ENCODE results near the gene MYO3B. TPM values are rescaled to one million over a fixed set of nuclear protein-coding genes. Genes with fewer than 3 reads are reported as not detected.

The MYO3B gene
- total RNA-seq, 1 experiment from 2014 or later = 0.50 TPM

DNA sequence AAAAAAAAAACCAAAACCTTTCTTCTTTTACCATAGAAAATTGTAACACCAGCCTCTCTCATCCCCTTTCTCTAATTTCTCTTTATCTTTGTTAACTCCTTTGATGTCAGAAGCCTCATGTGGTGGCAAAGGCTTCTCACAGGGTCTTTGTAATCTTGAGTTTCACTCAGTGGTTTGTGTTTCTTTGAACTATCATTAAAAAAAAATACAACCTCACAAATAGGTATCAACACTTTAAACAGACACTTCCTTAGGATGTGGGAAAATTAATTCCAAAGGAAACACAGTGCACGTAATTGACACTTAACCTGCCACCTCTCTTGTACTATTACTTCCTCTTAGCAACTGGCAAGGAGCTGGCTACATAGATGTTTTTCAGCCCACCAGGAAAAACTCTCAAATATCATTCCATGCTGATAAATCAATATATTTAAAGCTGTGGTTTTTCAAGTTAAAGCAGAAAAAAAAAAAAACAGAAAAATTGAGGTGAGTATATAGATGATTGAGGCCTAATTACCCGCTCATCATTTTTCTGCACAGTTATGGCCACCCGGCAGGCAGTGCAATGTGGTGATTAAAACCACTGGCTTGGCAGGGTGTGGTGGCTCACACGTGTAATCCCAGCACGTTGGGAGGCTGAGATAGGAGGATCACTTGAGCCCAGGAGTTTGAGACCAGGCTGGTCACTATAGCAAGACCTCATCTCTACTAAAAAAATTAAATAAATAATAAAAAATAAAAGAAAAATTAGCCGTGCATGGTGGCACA, 193.5 kb downstream of the MYO3B start:
- no peak for TF ChIP-seq SOX15 (CRISPR knock-in tag; IDR thresholded peaks at IDR 0.05)
- no peak for TF ChIP-seq HMGA2 (CRISPR knock-in tag; IDR thresholded peaks at IDR 0.05)
- peaks cover 7% of the 10 kb centered on the region for H3K27me3 Mint-ChIP-seq (ENCODE audit: low read depth)
- H3K9me3 Mint-ChIP-seq = peaks cover 3% of the 10 kb centered on the region; the same call in 1 of the 2 replicates
- no peaks in the 10 kb centered on the region for H3K36me3 Mint-ChIP-seq
- ATAC-seq (no peak), DNase-seq (ENCODE audit: low spot score) (no peak)
- peaks cover 50% of the 10 kb centered on the region for H3K4me1 Mint-ChIP-seq
- H3K4me3 Mint-ChIP-seq = no peak overlapping the region
- ChIA-PET CTCF (interaction anchor here (0.6 to 4.8 kb wide), 7 partner anchors 10 to 501 kb away, joined by 3 to 41 read pairs (median 10); partner anchors contain the start of gene GAD1), POLR2A (interaction anchor here (0.7 kb wide), 1 partner anchor 557 kb away, joined by 3 read pairs; no protein-coding TSS in a partner anchor)
- no peak overlapping the region; the same call in 1 of the 2 replicates for H3K27ac Mint-ChIP-seq

DNA sequence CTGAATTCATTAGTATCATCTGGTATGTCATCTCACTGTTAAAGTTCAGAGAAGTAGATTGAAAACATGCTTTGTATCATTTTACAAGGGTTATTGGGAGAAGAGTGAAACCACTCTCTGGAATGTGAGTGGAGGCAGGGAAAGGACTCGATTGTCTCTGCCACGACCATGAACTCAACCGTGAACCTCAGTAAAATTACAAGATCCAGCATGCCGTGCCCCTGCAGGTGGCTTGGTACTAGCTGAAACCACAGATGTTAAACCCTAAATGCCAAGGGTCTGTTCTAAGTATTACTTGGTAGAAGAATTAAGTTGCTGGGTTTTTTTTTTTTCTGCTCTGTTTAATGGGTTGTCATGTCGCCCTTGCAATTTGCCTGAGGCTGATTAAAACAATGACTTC, 197.2 kb downstream of the MYO3B start:
- H3K4me1 Mint-ChIP-seq = peaks cover 18% of the 10 kb centered on the region
- ATAC-seq (no peak), DNase-seq (ENCODE audit: low spot score) (no peak)
- H3K27ac Mint-ChIP-seq = no peak overlapping the region
- POLR2A ChIA-PET = no interaction called here
- H3K9me3 Mint-ChIP-seq = no peaks in the 10 kb centered on the region
- CTCF ChIA-PET = no interaction called here
- H3K4me3 Mint-ChIP-seq = no peak overlapping the region
- H3K36me3 Mint-ChIP-seq = no peaks in the 10 kb centered on the region
- peaks cover 7% of the 10 kb centered on the region for H3K27me3 Mint-ChIP-seq (ENCODE audit: low read depth)
- TF ChIP-seq, protein P1, sequence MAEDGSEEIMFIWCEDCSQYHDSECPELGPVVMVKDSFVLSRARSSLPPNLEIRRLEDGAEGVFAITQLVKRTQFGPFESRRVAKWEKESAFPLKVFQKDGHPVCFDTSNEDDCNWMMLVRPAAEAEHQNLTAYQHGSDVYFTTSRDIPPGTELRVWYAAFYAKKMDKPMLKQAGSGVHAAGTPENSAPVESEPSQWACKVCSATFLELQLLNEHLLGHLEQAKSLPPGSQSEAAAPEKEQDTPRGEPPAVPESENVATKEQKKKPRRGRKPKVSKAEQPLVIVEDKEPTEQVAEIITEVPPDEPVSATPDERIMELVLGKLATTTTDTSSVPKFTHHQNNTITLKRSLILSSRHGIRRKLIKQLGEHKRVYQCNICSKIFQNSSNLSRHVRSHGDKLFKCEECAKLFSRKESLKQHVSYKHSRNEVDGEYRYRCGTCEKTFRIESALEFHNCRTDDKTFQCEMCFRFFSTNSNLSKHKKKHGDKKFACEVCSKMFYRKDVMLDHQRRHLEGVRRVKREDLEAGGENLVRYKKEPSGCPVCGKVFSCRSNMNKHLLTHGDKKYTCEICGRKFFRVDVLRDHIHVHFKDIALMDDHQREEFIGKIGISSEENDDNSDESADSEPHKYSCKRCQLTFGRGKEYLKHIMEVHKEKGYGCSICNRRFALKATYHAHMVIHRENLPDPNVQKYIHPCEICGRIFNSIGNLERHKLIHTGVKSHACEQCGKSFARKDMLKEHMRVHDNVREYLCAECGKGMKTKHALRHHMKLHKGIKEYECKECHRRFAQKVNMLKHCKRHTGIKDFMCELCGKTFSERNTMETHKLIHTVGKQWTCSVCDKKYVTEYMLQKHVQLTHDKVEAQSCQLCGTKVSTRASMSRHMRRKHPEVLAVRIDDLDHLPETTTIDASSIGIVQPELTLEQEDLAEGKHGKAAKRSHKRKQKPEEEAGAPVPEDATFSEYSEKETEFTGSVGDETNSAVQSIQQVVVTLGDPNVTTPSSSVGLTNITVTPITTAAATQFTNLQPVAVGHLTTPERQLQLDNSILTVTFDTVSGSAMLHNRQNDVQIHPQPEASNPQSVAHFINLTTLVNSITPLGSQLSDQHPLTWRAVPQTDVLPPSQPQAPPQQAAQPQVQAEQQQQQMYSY (CRISPR knock-in tag; IDR thresholded peaks at IDR 0.05) = no peak
- no peak for TF ChIP-seq ATF1 (CRISPR knock-in tag; IDR thresholded peaks at IDR 0.05)
- no peak for TF ChIP-seq NR3C1 (CRISPR knock-in tag; conservative IDR thresholded peaks at IDR 0.05; ENCODE audit: low read depth)
- TF ChIP-seq, protein P2, sequence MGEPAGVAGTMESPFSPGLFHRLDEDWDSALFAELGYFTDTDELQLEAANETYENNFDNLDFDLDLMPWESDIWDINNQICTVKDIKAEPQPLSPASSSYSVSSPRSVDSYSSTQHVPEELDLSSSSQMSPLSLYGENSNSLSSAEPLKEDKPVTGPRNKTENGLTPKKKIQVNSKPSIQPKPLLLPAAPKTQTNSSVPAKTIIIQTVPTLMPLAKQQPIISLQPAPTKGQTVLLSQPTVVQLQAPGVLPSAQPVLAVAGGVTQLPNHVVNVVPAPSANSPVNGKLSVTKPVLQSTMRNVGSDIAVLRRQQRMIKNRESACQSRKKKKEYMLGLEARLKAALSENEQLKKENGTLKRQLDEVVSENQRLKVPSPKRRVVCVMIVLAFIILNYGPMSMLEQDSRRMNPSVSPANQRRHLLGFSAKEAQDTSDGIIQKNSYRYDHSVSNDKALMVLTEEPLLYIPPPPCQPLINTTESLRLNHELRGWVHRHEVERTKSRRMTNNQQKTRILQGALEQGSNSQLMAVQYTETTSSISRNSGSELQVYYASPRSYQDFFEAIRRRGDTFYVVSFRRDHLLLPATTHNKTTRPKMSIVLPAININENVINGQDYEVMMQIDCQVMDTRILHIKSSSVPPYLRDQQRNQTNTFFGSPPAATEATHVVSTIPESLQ (CRISPR knock-in tag; IDR thresholded peaks at IDR 0.05) = no peak
- TF ChIP-seq, protein P3, sequence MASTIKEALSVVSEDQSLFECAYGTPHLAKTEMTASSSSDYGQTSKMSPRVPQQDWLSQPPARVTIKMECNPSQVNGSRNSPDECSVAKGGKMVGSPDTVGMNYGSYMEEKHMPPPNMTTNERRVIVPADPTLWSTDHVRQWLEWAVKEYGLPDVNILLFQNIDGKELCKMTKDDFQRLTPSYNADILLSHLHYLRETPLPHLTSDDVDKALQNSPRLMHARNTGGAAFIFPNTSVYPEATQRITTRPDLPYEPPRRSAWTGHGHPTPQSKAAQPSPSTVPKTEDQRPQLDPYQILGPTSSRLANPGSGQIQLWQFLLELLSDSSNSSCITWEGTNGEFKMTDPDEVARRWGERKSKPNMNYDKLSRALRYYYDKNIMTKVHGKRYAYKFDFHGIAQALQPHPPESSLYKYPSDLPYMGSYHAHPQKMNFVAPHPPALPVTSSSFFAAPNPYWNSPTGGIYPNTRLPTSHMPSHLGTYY (CRISPR knock-in tag; IDR thresholded peaks at IDR 0.05) = no peak
- TF ChIP-seq SMAD3 (CRISPR knock-in tag; IDR thresholded peaks at IDR 0.05; ENCODE audit: borderline replicate concordance) = no peak
- TF ChIP-seq TEAD4 (CRISPR knock-in tag; IDR thresholded peaks at IDR 0.05) = no peak
- TF ChIP-seq, protein P4, sequence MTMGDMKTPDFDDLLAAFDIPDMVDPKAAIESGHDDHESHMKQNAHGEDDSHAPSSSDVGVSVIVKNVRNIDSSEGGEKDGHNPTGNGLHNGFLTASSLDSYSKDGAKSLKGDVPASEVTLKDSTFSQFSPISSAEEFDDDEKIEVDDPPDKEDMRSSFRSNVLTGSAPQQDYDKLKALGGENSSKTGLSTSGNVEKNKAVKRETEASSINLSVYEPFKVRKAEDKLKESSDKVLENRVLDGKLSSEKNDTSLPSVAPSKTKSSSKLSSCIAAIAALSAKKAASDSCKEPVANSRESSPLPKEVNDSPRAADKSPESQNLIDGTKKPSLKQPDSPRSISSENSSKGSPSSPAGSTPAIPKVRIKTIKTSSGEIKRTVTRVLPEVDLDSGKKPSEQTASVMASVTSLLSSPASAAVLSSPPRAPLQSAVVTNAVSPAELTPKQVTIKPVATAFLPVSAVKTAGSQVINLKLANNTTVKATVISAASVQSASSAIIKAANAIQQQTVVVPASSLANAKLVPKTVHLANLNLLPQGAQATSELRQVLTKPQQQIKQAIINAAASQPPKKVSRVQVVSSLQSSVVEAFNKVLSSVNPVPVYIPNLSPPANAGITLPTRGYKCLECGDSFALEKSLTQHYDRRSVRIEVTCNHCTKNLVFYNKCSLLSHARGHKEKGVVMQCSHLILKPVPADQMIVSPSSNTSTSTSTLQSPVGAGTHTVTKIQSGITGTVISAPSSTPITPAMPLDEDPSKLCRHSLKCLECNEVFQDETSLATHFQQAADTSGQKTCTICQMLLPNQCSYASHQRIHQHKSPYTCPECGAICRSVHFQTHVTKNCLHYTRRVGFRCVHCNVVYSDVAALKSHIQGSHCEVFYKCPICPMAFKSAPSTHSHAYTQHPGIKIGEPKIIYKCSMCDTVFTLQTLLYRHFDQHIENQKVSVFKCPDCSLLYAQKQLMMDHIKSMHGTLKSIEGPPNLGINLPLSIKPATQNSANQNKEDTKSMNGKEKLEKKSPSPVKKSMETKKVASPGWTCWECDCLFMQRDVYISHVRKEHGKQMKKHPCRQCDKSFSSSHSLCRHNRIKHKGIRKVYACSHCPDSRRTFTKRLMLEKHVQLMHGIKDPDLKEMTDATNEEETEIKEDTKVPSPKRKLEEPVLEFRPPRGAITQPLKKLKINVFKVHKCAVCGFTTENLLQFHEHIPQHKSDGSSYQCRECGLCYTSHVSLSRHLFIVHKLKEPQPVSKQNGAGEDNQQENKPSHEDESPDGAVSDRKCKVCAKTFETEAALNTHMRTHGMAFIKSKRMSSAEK (CRISPR knock-in tag; IDR thresholded peaks at IDR 0.05; ENCODE audit: borderline replicate concordance) = no peak
- TF ChIP-seq, protein P5, sequence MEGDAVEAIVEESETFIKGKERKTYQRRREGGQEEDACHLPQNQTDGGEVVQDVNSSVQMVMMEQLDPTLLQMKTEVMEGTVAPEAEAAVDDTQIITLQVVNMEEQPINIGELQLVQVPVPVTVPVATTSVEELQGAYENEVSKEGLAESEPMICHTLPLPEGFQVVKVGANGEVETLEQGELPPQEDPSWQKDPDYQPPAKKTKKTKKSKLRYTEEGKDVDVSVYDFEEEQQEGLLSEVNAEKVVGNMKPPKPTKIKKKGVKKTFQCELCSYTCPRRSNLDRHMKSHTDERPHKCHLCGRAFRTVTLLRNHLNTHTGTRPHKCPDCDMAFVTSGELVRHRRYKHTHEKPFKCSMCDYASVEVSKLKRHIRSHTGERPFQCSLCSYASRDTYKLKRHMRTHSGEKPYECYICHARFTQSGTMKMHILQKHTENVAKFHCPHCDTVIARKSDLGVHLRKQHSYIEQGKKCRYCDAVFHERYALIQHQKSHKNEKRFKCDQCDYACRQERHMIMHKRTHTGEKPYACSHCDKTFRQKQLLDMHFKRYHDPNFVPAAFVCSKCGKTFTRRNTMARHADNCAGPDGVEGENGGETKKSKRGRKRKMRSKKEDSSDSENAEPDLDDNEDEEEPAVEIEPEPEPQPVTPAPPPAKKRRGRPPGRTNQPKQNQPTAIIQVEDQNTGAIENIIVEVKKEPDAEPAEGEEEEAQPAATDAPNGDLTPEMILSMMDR (IDR thresholded peaks at IDR 0.05) = no peak
- TF ChIP-seq GTF2I (CRISPR knock-in tag; conservative IDR thresholded peaks at IDR 0.05) = no peak
- no peak for TF ChIP-seq GABPB1 (CRISPR knock-in tag; IDR thresholded peaks at IDR 0.05)
- TF ChIP-seq, protein P6, sequence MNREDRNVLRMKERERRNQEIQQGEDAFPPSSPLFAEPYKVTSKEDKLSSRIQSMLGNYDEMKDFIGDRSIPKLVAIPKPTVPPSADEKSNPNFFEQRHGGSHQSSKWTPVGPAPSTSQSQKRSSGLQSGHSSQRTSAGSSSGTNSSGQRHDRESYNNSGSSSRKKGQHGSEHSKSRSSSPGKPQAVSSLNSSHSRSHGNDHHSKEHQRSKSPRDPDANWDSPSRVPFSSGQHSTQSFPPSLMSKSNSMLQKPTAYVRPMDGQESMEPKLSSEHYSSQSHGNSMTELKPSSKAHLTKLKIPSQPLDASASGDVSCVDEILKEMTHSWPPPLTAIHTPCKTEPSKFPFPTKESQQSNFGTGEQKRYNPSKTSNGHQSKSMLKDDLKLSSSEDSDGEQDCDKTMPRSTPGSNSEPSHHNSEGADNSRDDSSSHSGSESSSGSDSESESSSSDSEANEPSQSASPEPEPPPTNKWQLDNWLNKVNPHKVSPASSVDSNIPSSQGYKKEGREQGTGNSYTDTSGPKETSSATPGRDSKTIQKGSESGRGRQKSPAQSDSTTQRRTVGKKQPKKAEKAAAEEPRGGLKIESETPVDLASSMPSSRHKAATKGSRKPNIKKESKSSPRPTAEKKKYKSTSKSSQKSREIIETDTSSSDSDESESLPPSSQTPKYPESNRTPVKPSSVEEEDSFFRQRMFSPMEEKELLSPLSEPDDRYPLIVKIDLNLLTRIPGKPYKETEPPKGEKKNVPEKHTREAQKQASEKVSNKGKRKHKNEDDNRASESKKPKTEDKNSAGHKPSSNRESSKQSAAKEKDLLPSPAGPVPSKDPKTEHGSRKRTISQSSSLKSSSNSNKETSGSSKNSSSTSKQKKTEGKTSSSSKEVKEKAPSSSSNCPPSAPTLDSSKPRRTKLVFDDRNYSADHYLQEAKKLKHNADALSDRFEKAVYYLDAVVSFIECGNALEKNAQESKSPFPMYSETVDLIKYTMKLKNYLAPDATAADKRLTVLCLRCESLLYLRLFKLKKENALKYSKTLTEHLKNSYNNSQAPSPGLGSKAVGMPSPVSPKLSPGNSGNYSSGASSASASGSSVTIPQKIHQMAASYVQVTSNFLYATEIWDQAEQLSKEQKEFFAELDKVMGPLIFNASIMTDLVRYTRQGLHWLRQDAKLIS (CRISPR knock-in tag; IDR thresholded peaks at IDR 0.05; ENCODE audit: borderline replicate concordance) = no peak

Measured in WTC11 (cell line).